ENCODE results near the gene BNIP5.

GRCh38 chr6:36309203-36309602, 27.5 kb downstream of the BNIP5 start:
- TF ChIP-seq MYC (CRISPR knock-in tag; IDR thresholded peaks at IDR 0.05; ENCODE audit: borderline replicate concordance) (no peak), ZNF280D (CRISPR knock-in tag; IDR thresholded peaks at IDR 0.05) (no peak), KLF13 (CRISPR knock-in tag; IDR thresholded peaks at IDR 0.05) (no peak)

Data from HepG2 (cell line).